ENCODE results near the gene STON1. TPM values are rescaled to one million over a fixed set of nuclear protein-coding genes. Genes with fewer than 3 reads are reported as not detected.
A peak's percentile ranks its signal among the peaks of the same experiment; 100 is the strongest.

The STON1 gene
- 5.7 and 6.9 TPM in 2 replicates for total RNA-seq (2012; rRNA removed)
- polyA plus RNA-seq (2012; rRNA removed) = 3.1 and 4.0 TPM in 2 replicates
- polyA plus RNA-seq (2012; cell fraction: cytosol; rRNA removed) = 1.1 and 1.2 TPM in 2 replicates
- polyA plus RNA-seq (2012; cell fraction: nucleus; rRNA removed; ENCODE audit: low replicate concordance) = 1.3 and 5.6 TPM in 2 replicates
- percentile 71 among the genes with signal in this experiment for Bru-seq, nascent RNA
- BruChase-seq, experiment 1, labeled RNA remaining after a 6-hour chase = percentile 88 among the genes with signal in this experiment
- BruChase-seq, experiment 2, labeled RNA remaining after a 2-hour chase = percentile 94 among the genes with signal in this experiment
- long read RNA-seq, full-length matches to known transcripts = 4 of 7 reads
- long read RNA-seq, partial matches to known transcripts = 2 of 7 reads
- long read RNA-seq, other reads (novel, unspliced or antisense) = 1 of 7 reads

- H3K4me2 ChIP-seq (ENCODE audit: low read depth, low read length) = peak within 1 kb of the TSS; percentile 98
- H2BK15ac ChIP-seq (ENCODE audit: low read depth, low read length) = no peak within 1 kb of the TSS; the same call in 2 of the 3 replicates
- peaks cover 16% of the 10 kb centered on the region for H3K9me1 ChIP-seq (ENCODE audit: insufficient read depth, low read length)
- peak within 1 kb of the TSS; percentile 51 for H2BK5ac ChIP-seq (ENCODE audit: low read depth, low read length, poor library complexity, severe bottlenecking)
- H2AK9ac ChIP-seq (replicated peaks; ENCODE audit: low read depth, low read length, poor library complexity) = peak within 1 kb of the TSS; percentile 95
- H3K36me3 ChIP-seq (ENCODE audit: control insufficient read depth, insufficient read depth, low read length) = no peaks in the 10 kb centered on the region
- H4K8ac ChIP-seq (ENCODE audit: low read depth in 2 of 2, low read length in 2 of 2) = peak within 1 kb of the TSS; percentile 45 to 75; a peak in 2 of 4 replicates
- H3K56ac ChIP-seq (ENCODE audit: extremely low read depth, insufficient read depth, low read length) = no peak within 1 kb of the TSS
- peak within 1 kb of the TSS; percentile 41 for H2BK120ac ChIP-seq (ENCODE audit: low read depth, low read length)
- H4K5ac ChIP-seq (ENCODE audit: low read depth, low read length) = peak within 1 kb of the TSS; percentile 36
- ATAC-seq (ENCODE audit: low read depth) (peak; percentile 66), DNase-seq (peak; percentile 25)
- peaks cover 4% of the 10 kb centered on the region; the same call in 1 of the 2 replicates for H4K20me1 ChIP-seq (ENCODE audit: insufficient read depth, low read length)
- peak within 1 kb of the TSS; percentile 96 for H2AFZ ChIP-seq (replicated peaks; ENCODE audit: low read length, poor library complexity)
- peak within 1 kb of the TSS; percentile 88 for H3K4me3 ChIP-seq (ENCODE audit: insufficient read depth, low read depth, low read length)
- peak within 1 kb of the TSS; percentile 66 for H3K27ac ChIP-seq (ENCODE audit: insufficient read depth, low read length)
- TF ChIP-seq, protein P1, sequence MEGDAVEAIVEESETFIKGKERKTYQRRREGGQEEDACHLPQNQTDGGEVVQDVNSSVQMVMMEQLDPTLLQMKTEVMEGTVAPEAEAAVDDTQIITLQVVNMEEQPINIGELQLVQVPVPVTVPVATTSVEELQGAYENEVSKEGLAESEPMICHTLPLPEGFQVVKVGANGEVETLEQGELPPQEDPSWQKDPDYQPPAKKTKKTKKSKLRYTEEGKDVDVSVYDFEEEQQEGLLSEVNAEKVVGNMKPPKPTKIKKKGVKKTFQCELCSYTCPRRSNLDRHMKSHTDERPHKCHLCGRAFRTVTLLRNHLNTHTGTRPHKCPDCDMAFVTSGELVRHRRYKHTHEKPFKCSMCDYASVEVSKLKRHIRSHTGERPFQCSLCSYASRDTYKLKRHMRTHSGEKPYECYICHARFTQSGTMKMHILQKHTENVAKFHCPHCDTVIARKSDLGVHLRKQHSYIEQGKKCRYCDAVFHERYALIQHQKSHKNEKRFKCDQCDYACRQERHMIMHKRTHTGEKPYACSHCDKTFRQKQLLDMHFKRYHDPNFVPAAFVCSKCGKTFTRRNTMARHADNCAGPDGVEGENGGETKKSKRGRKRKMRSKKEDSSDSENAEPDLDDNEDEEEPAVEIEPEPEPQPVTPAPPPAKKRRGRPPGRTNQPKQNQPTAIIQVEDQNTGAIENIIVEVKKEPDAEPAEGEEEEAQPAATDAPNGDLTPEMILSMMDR (conservative IDR thresholded peaks at IDR 0.05; ENCODE audit: low read depth, low read length) = 0 out of 2 replicates have a peak, but pooled peaks have one; percentile 8
- TF ChIP-seq RAD21 (IDR thresholded peaks at IDR 0.05; ENCODE audit: low read length) = no peak
- H3K23ac ChIP-seq (ENCODE audit: low read depth, low read length) = peak within 1 kb of the TSS; percentile 35
- intact Hi-C loops (cut with micrococcal nuclease) (loop anchor here (2.0 to 5.0 kb wide), 2 partner anchors 57 to 59 kb away; no protein-coding TSS in a partner anchor), dilution Hi-C loops (cut with HindIII; ENCODE audit: low sequenced_read_pairs, unreplicated experiment) (no loop called here), in situ Hi-C loops (cut with MboI; ENCODE audit: low sequenced_read_pairs) (no loop called here)
- peak within 1 kb of the TSS; percentile 70 for H3K9ac ChIP-seq (ENCODE audit: low read depth, low read length)
- H2BK20ac ChIP-seq (ENCODE audit: low read depth, low read length) = no peak within 1 kb of the TSS
- peak within 1 kb of the TSS; percentile 45 for H3K18ac ChIP-seq (ENCODE audit: low read depth, low read length)
- peaks cover 2% of the 10 kb centered on the region; the same call in 1 of the 2 replicates for H3K27me3 ChIP-seq (ENCODE audit: control insufficient read depth, insufficient read depth, low read length)
- no TSS peak for BruUV-seq (replicated peaks)
- no peaks in the 10 kb centered on the region for H3K9me3 ChIP-seq (ENCODE audit: control insufficient read depth, insufficient read depth, low read length)
- 0% methylated on average over 19 of the region's 62 CpGs; no CpG with 5 or more reads in 1 of the 2 experiments for WGBS, 2 experiments (ENCODE audit: extremely low coverage in 2 of 2, insufficient read length in 1 of 2)
- H3K14ac ChIP-seq (replicated peaks; ENCODE audit: low read depth, low read length) = peak within 1 kb of the TSS; percentile 17
- H4K91ac ChIP-seq (ENCODE audit: insufficient read depth, low read depth, low read length) = peak within 1 kb of the TSS; percentile 52; the same call in 1 of the 2 replicates
- H2AK5ac ChIP-seq (ENCODE audit: low read depth, low read length) = no peak within 1 kb of the TSS; the same call in 1 of the 2 replicates
- peaks cover 4 to 27% of the 10 kb centered on the region in 2 experiments for H3K79me1 ChIP-seq (ENCODE audit: low read depth in 1 of 2, low read length in 2 of 2)
- ChIA-PET POLR2A (ENCODE audit: unreplicated experiment) (no interaction called here), CTCF (interaction anchor here (0.8 to 1.1 kb wide), 2 partner anchors 10 to 457 kb away, joined by 3 to 4 read pairs; no protein-coding TSS in a partner anchor)
- H3K4ac ChIP-seq (ENCODE audit: low read depth, low read length) = peak within 1 kb of the TSS; percentile 82
- H3K4me1 ChIP-seq (ENCODE audit: control insufficient read depth, insufficient read depth, low read length) = peaks cover 12% of the 10 kb centered on the region
Measured at GRCh38 chr2:48530033-48530811, at the start of gene STON1. Gene STON1, plus strand, starts transcription at chr2:48530154. Its CDS starts 50,480 bp downstream, at chr2:48580634.
